Measurements from ENCODE around the gene ZIC5. TPM values are rescaled to one million over a fixed set of nuclear protein-coding genes. Genes with fewer than 3 reads are reported as not detected.

ZIC5 gene
- total RNA-seq, 2 donors from 2014 or later = 0.09 to 0.45 TPM

GRCh38 chr13:99990126-99990977 is 18.8 kb upstream of the ZIC5 start:
- TF ChIP-seq POLR2AphosphoS5 (IDR thresholded peaks at IDR 0.05) (no peak), CTCF (IDR thresholded peaks at IDR 0.05) (no peak), POLR2A (IDR thresholded peaks at IDR 0.05) (no peak)
- Histone ChIP-seq H3K36me3 (no peaks in the 10 kb centered on the region), H3K4me3 (no peak overlapping the region), H3K27me3 (replicated peaks; ENCODE audit: insufficient read depth) (peaks cover 87% of the 10 kb centered on the region), H3K9me3 (no peaks in the 10 kb centered on the region), H3K4me1 (replicated peaks) (no peaks in the 10 kb centered on the region), H3K27ac (no peak overlapping the region)
- DNase-seq (ENCODE audit: low spot score) = no peak
- WGBS = 10% methylated on average over 41 of the region's 42 CpGs
- intact Hi-C loops (cut with DNase I) = no loop called here

- intact Hi-C loops (cut with DNase I) = no loop called here
- no peak for TF ChIP-seq CTCF (IDR thresholded peaks at IDR 0.05)
- TF ChIP-seq POLR2AphosphoS5 (IDR thresholded peaks at IDR 0.05) = no peak
- TF ChIP-seq POLR2A (IDR thresholded peaks at IDR 0.05) = no peak
- H3K36me3 ChIP-seq = no peaks in the 10 kb centered on the region
- H3K27me3 ChIP-seq (replicated peaks; ENCODE audit: insufficient read depth) = peaks cover 86% of the 10 kb centered on the region
- WGBS = 14% methylated on average over 30 of the region's 42 CpGs
- no peak for DNase-seq (ENCODE audit: low spot score)
- no peak overlapping the region for H3K4me3 ChIP-seq
- no peaks in the 10 kb centered on the region for H3K9me3 ChIP-seq
- no peaks in the 10 kb centered on the region for H3K4me1 ChIP-seq (replicated peaks)
- H3K27ac ChIP-seq = no peak overlapping the region
Measured at GRCh38 chr13:99989276-99990125, 17.9 kb upstream of the ZIC5 start.

- intact Hi-C loops (cut with DNase I) = no loop called here
- H3K27me3 ChIP-seq (replicated peaks; ENCODE audit: insufficient read depth) = peaks cover 89% of the 10 kb centered on the region
- 6% methylated on average over 43 of the region's 43 CpGs for WGBS
Measured at GRCh38 chr13:99988529-99989275, 17.1 kb upstream of the ZIC5 start.

GRCh38 chr13:99987154-99988019 is 15.8 kb upstream of the ZIC5 start:
- Histone ChIP-seq H3K4me3 (no peak overlapping the region), H3K9me3 (no peaks in the 10 kb centered on the region), H3K27me3 (replicated peaks; ENCODE audit: insufficient read depth) (peaks cover 91% of the 10 kb centered on the region), H3K4me1 (replicated peaks) (no peaks in the 10 kb centered on the region), H3K36me3 (no peaks in the 10 kb centered on the region), H3K27ac (no peak overlapping the region)
- intact Hi-C loops (cut with DNase I) = no loop called here
- no peak for DNase-seq (ENCODE audit: low spot score)
- TF ChIP-seq CTCF (IDR thresholded peaks at IDR 0.05) (no peak), POLR2AphosphoS5 (IDR thresholded peaks at IDR 0.05) (no peak), POLR2A (IDR thresholded peaks at IDR 0.05) (no peak)
- 13% methylated on average over 16 of the region's 20 CpGs for WGBS

More at GRCh38 chr13:99988529-99989275, 17.1 kb upstream of the ZIC5 start:
- Histone ChIP-seq H3K4me3 (no peak overlapping the region), H3K27ac (no peak overlapping the region), H3K36me3 (no peaks in the 10 kb centered on the region), H3K9me3 (no peaks in the 10 kb centered on the region), H3K4me1 (replicated peaks) (no peaks in the 10 kb centered on the region)
- no peak for DNase-seq (ENCODE audit: low spot score)
- no peak for TF ChIP-seq POLR2A (IDR thresholded peaks at IDR 0.05)

Data from prostate gland (tissue), 2 donors.